Adrenal gland (tissue), 12 donors: ENCODE results near the gene TICRR. TPM values are rescaled to one million over a fixed set of nuclear protein-coding genes. Genes with fewer than 3 reads are reported as not detected.
"Not testable (repeated sequence)": the region's sequence is repeated elsewhere in the genome, so short reads cannot be mapped to it uniquely, and the experiment has no call there.

Source experiments
- DNase-seq, 7 donors: peaks; one replicate each; pipeline ENCODE4 v3.0.0-alpha.2; 2019 to 2020
- H3K27ac ChIP-seq, 5 donors: fragments of 200-600 bp; sonication (generic) in 4 of 5; 1 replicate in 3 of 5; 2 replicates in 2 of 5; pipeline versions ENCODE4 v1.5.1 to v1.8.0; 2016 to 2020; ENCODE audit warnings: mild to moderate bottlenecking in 1 of 5
- H3K27me3 ChIP-seq: fragments of 200-600 bp; 2 replicates; pipeline ENCODE4 v1.8.0; 2021
- H3K36me3 ChIP-seq, 2 donors: fragments of 200-600 bp; replicated peaks in 1 of 2; 1 replicate in 1 of 2; 2 replicates in 1 of 2; pipeline versions ENCODE4 v1.5.1 to v1.8.0; 2018 to 2022
- H3K4me1 ChIP-seq, 2 donors: fragments of 200-600 bp; replicated peaks in 1 of 2; 1 replicate in 1 of 2; 2 replicates in 1 of 2; pipeline versions ENCODE4 v1.5.1 to v1.8.0; 2018 to 2021
- H3K4me3 ChIP-seq, 4 donors: fragments of 200-600 bp; sonication (generic) in 3 of 4; one replicate each; pipeline ENCODE4 v1.5.1; 2016 to 2018
- H3K9me3 ChIP-seq, 3 donors: fragments of 200-600 bp; sonication (generic) in 1 of 3; replicated peaks in 1 of 3; 1 replicate in 2 of 3; 2 replicates in 1 of 3; pipeline versions ENCODE4 v1.5.1 to v1.8.0; 2016 to 2021
- POLR2A ChIP-seq, 2 donors: fragments of 450-650 bp; IDR thresholded peaks; one replicate each; pipeline ENCODE4 v1.6.1; 2017; ENCODE audit warnings: antibody characterized with exemption in 2 of 2, mild to moderate bottlenecking in 2 of 2, moderate library complexity in 1 of 2
- WGBS, 4 donors: extraction: QIAGEN DNeasy Blood & Tissue Kit in 2 of 4; methylation state at CpG; one replicate each; pipeline versions ENCODE4 v1.1.5 to v1.1.7; 2013 to 2017; 5-methylcytosine and 5-hydroxymethylcytosine counted together
- intact Hi-C, 2 donors: fragments of 100-400 bp; cut with DNase I; formaldehyde crosslinking; loops; one replicate each; pipeline versions ENCODE4 v1.14.1 to v1.15.0; 2022 to 2023
- polyA plus RNA-seq, 3 donors: library from polyadenylated mRNA; stranded (reverse); fragments of 200-250 nt in 2 of 3; fragments of 350-450 nt in 1 of 3; fragmentation: Illumina TruSeq in 1 of 3; extraction: RNeasy Lipid Tissue Mini Kit (QIAGEN cat#74804) in 1 of 3; gene quantifications; one replicate each; pipeline ENCODE4 v1.2.3, GENCODE V29; 2013 to 2014
- total RNA-seq, 9 donors: library from RNA; depleted of rRNA in 4 of 9; stranded (reverse); fragments of >200 nt in 4 of 9; fragments of 120-200 nt in 1 of 9; fragmentation: NEBNext Ultra II Directional in 1 of 9; extraction: Animal tissue kit (Norgen Biotek cat#: 25700) in 1 of 9; gene quantifications; one replicate each; pipeline versions ENCODE4 v1.1.0 to v1.2.4, GENCODE V29; 2013 to 2023
- TF ChIP-seq, protein P1 (sequence below), 6 experiments: fragments of 450-650 bp in 4 of 6; fragments of 200-600 bp in 2 of 6; sonication (generic) in 1 of 6; IDR thresholded peaks; 1 replicate in 5 of 6; 2 replicates in 1 of 6; pipeline versions ENCODE4 v1.5.1 to v1.8.0; 2016 to 2021; ENCODE audit warnings: antibody characterized with exemption in 6 of 6, mild to moderate bottlenecking in 2 of 6, moderate library complexity in 1 of 6
- donor health status: healthy with polysubstance abuse.
- donor health status: Bipolar disorder and iron deficiency.
- donor health status: DM: yes; HTN: yes; CAD: no.
- donor health status: DM: no; HTN: no; CAD: no.
- donor health status: DM: no; HTN: no; CAD: no.
- donor health status: DM: yes; HTN: yes; CAD: no.

The TICRR gene
- total and polyA plus RNA-seq, 12 donors = 0.10 to 2.4 (median 0.19) TPM; not detected in 1

DNA sequence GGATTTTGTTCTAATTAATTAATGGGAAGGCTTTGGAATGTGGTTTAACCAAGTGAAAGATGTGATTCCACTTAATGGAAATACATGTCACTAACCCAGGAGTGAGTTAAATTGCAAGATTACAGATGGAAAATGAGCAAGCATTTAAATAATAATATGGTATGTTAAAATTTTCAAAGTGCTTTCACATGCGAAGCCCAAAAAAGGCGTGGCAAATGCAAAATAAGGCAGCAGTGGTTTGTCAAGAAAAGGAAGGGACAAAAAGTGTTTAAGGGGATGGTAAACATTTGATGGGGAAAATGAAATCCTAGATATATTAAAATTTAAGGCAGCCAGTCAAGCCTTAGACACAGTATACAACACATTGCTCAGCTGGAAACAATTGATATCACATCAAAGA is 2.9 kb downstream of the TICRR start:
- DNase-seq = no peak
- Histone ChIP-seq H3K4me1 (peaks cover 6 to 10% of the 10 kb centered on the region in 2 donors), H3K4me3 (no peak overlapping the region), H3K27me3 (no peaks in the 10 kb centered on the region), H3K36me3 (no peaks in the 10 kb centered on the region), H3K27ac (no peak overlapping the region), H3K9me3 (no peaks in the 10 kb centered on the region)
- intact Hi-C loops = no loop called here
- 81 to 96% (median 88%) methylated on average over 2 of the region's 2 CpGs for whole genome bisulfite sequencing, 4 donors
- TF ChIP-seq POLR2A (IDR thresholded peaks at IDR 0.05) = no peak
- TF ChIP-seq, protein P1, sequence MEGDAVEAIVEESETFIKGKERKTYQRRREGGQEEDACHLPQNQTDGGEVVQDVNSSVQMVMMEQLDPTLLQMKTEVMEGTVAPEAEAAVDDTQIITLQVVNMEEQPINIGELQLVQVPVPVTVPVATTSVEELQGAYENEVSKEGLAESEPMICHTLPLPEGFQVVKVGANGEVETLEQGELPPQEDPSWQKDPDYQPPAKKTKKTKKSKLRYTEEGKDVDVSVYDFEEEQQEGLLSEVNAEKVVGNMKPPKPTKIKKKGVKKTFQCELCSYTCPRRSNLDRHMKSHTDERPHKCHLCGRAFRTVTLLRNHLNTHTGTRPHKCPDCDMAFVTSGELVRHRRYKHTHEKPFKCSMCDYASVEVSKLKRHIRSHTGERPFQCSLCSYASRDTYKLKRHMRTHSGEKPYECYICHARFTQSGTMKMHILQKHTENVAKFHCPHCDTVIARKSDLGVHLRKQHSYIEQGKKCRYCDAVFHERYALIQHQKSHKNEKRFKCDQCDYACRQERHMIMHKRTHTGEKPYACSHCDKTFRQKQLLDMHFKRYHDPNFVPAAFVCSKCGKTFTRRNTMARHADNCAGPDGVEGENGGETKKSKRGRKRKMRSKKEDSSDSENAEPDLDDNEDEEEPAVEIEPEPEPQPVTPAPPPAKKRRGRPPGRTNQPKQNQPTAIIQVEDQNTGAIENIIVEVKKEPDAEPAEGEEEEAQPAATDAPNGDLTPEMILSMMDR (IDR thresholded peaks at IDR 0.05) = no peak

GRCh38 chr15:89580747-89581146 is 5.5 kb downstream of the TICRR start:
- 88 to 97% (median 95%) methylated on average over 2 of the region's 2 CpGs for WGBS, 4 donors
- H3K4me1 ChIP-seq, H3K9me3 ChIP-seq, DNase-seq, intact Hi-C loops, H3K36me3 ChIP-seq, H3K27ac ChIP-seq, H3K27me3 ChIP-seq, H3K4me3 ChIP-seq: not testable (repeated sequence)

DNA sequence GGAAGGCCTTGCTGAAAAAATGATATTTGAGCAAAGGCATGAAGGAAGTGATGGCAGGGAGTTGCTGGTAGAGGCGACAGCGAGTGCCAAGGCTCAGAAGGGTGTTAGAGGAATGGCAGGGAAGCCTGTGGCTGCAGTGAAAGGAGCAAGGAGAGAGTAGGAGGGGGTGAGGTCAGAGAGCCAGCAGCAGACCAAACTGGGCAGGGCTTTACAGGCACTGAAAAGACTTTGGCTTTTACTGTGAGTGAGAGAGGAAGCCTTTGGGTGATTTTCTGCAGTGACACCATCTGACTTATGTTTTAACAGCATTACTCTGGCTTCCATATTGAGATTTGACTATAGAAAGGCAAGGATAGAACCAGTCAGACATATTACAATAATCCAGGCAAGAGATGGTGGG is 11.4 kb downstream of the TICRR start:
- no peak for DNase-seq
- TF ChIP-seq POLR2A (IDR thresholded peaks at IDR 0.05) = no peak
- TF ChIP-seq, protein P1 (IDR thresholded peaks at IDR 0.05) = no peak
- no peaks in the 10 kb centered on the region for H3K27me3 ChIP-seq
- no peaks in the 10 kb centered on the region for H3K4me1 ChIP-seq
- no peak overlapping the region for H3K27ac ChIP-seq
- 90 to 100% (median 95%) methylated on average over 2 of the region's 2 CpGs for WGBS, 4 donors
- intact Hi-C loops = no loop called here
- H3K4me3 ChIP-seq = no peak overlapping the region
- H3K36me3 ChIP-seq = no peaks in the 10 kb centered on the region
- no peaks in the 10 kb centered on the region for H3K9me3 ChIP-seq

DNA sequence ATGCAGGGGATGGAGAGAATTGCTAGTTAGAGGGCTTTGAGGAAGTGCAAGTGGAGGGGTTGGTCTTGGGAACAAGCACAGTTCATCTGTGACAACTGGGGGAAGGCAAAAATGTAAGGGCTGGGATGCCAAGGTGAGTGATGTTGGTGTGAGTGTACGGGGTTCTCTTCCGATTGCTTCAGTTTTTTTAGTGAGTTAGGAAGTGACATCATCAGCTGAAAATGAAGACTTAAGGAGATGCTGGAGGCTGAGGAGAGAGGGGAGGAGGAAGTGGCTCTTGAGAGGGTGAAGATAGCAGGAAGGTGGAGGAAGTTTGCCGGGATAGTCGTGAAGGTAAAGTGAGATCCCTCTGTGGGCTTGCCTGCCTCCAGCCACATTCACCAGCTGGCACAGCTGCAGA is 12.7 kb downstream of the TICRR start:
- intact Hi-C loops = no loop called here
- H3K4me3 ChIP-seq = no peak overlapping the region
- no peaks in the 10 kb centered on the region for H3K9me3 ChIP-seq
- H3K4me1 ChIP-seq = no peaks in the 10 kb centered on the region
- H3K27ac ChIP-seq = no peak overlapping the region
- TF ChIP-seq, protein P1 (IDR thresholded peaks at IDR 0.05) = no peak
- no peak for TF ChIP-seq POLR2A (IDR thresholded peaks at IDR 0.05)
- no peaks in the 10 kb centered on the region for H3K27me3 ChIP-seq
- H3K36me3 ChIP-seq = no peaks in the 10 kb centered on the region
- no peak for DNase-seq
- 77 to 80% (median 80%) methylated on average over 4 of the region's 4 CpGs for WGBS, 4 donors

GRCh38 chr15:89591834-89592233 is 16.6 kb downstream of the TICRR start:
- Histone ChIP-seq H3K27ac (no peak overlapping the region), H3K27me3 (no peaks in the 10 kb centered on the region), H3K4me1 (no peaks in the 10 kb centered on the region), H3K9me3 (no peaks in the 10 kb centered on the region), H3K36me3 (no peaks in the 10 kb centered on the region), H3K4me3 (no peak overlapping the region)
- no peak for DNase-seq
- WGBS, 4 donors = 89 to 92% (median 90%) methylated on average over 5 of the region's 5 CpGs
- TF ChIP-seq POLR2A (IDR thresholded peaks at IDR 0.05) = no peak
- TF ChIP-seq, protein P1 (IDR thresholded peaks at IDR 0.05) = no peak
- intact Hi-C loops = no loop called here
